ENCODE data around the gene DDX42. TPM values are rescaled to one million over a fixed set of nuclear protein-coding genes. Genes with fewer than 3 reads are reported as not detected.
"Not testable (repeated sequence)": the region's sequence is repeated elsewhere in the genome, so short reads cannot be mapped to it uniquely, and the experiment has no call there.

DDX42 gene
- total RNA-seq, 1 donor from 2014 or later: 146 TPM

DNA sequence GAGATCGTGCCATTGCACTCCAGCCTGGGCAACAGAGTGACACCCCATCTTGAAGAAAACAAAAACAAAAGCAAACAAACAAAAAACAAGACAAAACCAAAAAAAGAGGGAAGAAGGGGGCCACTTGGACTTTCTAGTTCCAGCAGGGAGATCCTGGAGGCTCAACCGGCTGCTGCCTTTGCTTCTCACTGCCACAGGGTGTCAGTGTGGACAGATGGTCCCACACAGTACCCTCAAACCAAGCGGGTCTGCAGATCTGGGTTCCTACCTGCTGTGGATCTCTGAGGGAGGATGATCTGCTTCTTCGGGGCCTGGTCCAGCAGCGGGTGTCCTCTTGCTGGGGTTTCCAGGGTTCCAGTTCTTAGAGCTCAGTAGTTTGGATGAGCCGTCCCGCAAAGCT, 92.7 kb downstream of the DDX42 start:
- H3K27ac Mint-ChIP-seq; H3K36me3 Mint-ChIP-seq (ENCODE audit: low read depth); H3K9me3 Mint-ChIP-seq; intact Hi-C loops (cut with micrococcal nuclease); DNase-seq; H3K4me3 Mint-ChIP-seq; H3K4me1 Mint-ChIP-seq: not testable (repeated sequence)
- peaks cover 19% of the 10 kb centered on the region for H3K27me3 Mint-ChIP-seq

Other genes with a start within 250 kb of the DDX42 start
- gene DCAF7, start 223.7 kb upstream of the DDX42 start, total RNA-seq: 113 and 115 TPM in 2 replicates
- 27.4 and 27.9 TPM in 2 replicates for gene TACO1, start 173.3 kb upstream of the DDX42 start, total RNA-seq
- gene MAP3K3, start 151.8 kb upstream of the DDX42 start, total RNA-seq: 26.2 and 26.7 TPM in 2 replicates
- gene LIMD2, start 74.0 kb upstream of the DDX42 start, total RNA-seq: 202 and 204 TPM in 2 replicates
- gene STRADA, start 32.4 kb upstream of the DDX42 start, total RNA-seq: 50.4 and 54.6 TPM in 2 replicates
- gene CCDC47, start 573 bp upstream of the DDX42 start, total RNA-seq: 81.8 and 82.9 TPM in 2 replicates
- gene PSMC5, start 53.3 kb downstream of the DDX42 start, total RNA-seq: 189 and 199 TPM in 2 replicates
- gene FTSJ3, start 53.5 kb downstream of the DDX42 start, total RNA-seq: 99.6 and 100 TPM in 2 replicates
- 120 and 121 TPM in 2 replicates for gene SMARCD2, start 68.5 kb downstream of the DDX42 start, total RNA-seq
- gene CSH2, start 99.5 kb downstream of the DDX42 start, total RNA-seq: not detected in 2 replicates
- gene GH2, start 107.8 kb downstream of the DDX42 start, total RNA-seq: not detected in 2 replicates
- not detected in 2 replicates for gene CSH1, start 122.4 kb downstream of the DDX42 start, total RNA-seq
- gene CSHL1, start 137.1 kb downstream of the DDX42 start, total RNA-seq: not detected in 2 replicates
- not detected in 2 replicates for gene GH1, start 144.7 kb downstream of the DDX42 start, total RNA-seq
- gene CD79B, start 158.2 kb downstream of the DDX42 start, total RNA-seq: 24.4 and 29.2 TPM in 2 replicates
- 0.05 and 0.40 TPM in 2 replicates for gene SCN4A, start 198.7 kb downstream of the DDX42 start, total RNA-seq
- 0.12 and 0.47 TPM in 2 replicates for gene PRR29, start 224.2 kb downstream of the DDX42 start, total RNA-seq
- gene ICAM2, start 246.5 kb downstream of the DDX42 start, total RNA-seq: 62.2 TPM in 2 replicates